ENCODE results near the gene CFAP300.

Gene CFAP300

DNA sequence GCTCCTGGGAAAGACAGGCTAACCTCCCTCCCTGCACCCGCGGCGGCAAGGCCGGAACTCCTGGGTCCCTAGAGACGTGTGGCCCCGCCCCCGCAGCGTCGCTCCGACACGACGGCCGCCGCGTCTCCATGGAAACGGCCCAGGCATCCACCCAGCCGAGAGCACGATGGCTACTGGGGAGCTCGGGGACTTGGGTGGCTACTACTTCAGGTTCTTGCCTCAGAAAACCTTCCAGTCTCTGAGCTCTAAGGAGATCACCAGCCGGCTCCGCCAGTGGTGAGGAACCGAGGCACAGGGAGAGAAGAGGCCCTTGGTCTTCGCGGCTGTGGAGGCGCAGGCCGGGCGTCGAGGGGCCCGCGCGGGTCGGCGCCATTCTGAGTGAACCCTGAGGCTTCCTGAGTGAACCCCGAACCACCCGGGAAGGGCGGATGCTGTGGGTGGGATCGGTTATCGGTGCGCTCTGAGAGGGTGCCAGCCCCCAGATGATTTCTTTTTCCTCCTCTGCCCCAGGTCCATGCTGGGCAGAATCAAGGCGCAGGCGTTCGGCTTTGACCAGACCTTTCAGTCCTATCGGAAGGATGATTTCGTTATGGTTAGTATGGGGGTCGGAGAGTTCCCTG is at the start of gene CFAP300:
CFAP300 (plus strand) TSS at position 133 of the 620 bp plus-strand sequence; CDS start at position 167, 34 bp downstream.
- peak within 1 kb of the TSS; percentile 40 for H3K4me3 ChIP-seq (ENCODE audit: low read depth, low read length)

GRCh38 chr11:102001657-102002338 is 45.4 kb upstream of the CFAP300 start:
- H3K4me3 ChIP-seq (ENCODE audit: low read depth, low read length), result no peak overlapping the region

- no peak overlapping the region for H3K4me3 ChIP-seq (ENCODE audit: low read depth, low read length)
Measured at GRCh38 chr11:102004220-102004619, 43.0 kb upstream of the CFAP300 start.

DNA sequence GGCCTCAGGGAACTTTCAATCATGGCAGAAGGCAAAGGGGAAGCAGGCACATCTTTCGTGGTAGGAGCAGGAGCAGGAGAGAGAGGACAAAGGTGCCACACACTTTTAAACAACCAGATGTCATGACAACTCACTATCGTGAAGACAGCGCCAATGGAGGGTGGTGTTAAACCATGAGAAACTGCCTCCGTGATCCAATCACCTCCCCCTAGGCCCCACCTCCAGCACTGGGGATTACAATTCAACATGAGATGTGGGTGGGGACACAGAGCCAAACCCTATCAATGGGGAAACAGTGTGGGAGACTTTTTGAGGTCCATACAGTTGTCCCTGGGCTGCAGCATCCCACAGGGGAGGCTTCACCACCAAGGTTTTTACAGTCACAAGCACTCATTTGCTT is 41.9 kb upstream of the CFAP300 start:
- no peak overlapping the region for H3K4me3 ChIP-seq (ENCODE audit: low read depth, low read length)

- no peak overlapping the region for H3K4me3 ChIP-seq (ENCODE audit: low read depth, low read length)
Measured at GRCh38 chr11:102006835-102007566, 40.2 kb upstream of the CFAP300 start.

- no peak overlapping the region for H3K4me3 ChIP-seq (ENCODE audit: low read depth, low read length)
Measured at GRCh38 chr11:102007567-102008437, 39.4 kb upstream of the CFAP300 start.

DNA sequence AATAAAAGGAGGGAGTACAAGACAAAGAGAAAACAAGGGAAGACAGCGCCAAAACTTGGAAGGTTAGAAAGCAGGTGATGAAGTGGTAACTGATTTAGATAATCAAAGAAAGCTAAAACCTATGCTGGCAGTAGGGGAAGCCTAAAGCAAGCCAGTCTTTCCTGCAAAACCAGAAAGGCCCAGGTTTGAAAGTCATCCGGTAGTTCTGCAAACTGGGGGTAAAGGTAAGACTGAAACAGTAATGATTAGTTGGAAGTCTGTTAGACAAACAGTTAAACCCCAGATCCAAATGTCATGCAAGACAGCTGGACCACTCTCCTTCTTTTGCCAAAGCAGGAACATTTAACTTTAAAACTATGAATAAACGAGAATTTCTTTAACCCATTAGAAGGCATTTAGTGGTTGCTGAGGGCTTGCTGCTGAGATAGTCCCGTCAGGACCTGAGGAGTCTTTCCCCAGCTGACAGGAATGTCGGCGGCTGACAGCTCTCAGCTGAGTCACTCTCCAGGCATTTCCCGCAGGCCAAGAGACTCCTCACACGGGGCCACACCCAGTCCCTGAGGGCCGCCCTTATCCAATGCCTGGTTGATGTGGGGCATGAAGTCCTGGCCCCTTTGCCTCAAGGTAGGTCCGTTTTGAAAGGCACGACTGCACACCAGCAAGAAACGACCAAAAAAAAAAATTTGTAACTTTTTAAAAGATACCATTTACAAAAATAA is 36.3 kb upstream of the CFAP300 start:
- no peak overlapping the region for H3K4me3 ChIP-seq (ENCODE audit: low read depth, low read length)

GRCh38 chr11:102012946-102013345 is 34.3 kb upstream of the CFAP300 start:
- H3K4me3 ChIP-seq (ENCODE audit: low read depth, low read length), result no peak overlapping the region

DNA sequence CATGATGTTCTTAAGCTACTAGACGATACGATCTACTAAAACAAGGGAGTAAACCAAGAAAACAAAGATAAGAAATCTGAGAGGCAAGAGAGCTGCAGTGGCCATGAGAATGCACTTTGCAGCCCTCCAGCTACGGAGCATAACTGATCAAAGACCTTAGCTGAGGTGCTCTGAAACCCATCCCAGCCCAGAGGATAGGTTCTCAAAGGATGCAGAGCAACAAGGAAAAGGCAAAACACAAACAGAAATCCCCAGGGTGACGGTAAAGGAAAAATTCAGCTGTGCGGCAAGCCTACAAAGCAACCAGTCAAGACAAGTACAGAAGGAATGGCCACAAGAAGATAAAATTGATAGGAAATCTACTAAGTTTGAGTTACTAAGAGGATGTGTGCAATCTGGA is 32.5 kb upstream of the CFAP300 start:
- no peak overlapping the region for H3K4me3 ChIP-seq (ENCODE audit: low read depth, low read length)

- H3K4me3 ChIP-seq (ENCODE audit: low read depth, low read length), result no peak overlapping the region
Measured at GRCh38 chr11:102017026-102017425, 30.2 kb upstream of the CFAP300 start.

DNA sequence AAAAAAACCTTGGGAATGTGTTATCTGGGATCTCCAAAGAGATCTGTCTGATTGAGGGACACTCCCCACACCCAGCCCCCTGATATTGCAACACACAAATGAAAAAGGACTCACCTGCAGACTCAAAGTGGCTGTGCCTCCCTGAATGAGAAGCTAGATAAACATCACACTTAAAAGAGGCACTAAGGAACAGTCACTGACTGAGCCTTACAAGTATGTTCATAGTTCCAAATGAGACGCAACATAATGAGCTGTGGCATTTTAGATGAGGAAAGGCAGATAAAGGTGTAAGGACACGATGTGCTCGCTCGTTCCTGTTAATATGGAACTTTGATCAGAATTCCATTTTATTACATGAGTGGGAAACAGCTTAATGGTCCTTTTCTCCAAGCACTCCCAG is 21.0 kb upstream of the CFAP300 start:
- no peak overlapping the region for H3K4me3 ChIP-seq (ENCODE audit: low read depth, low read length)

GRCh38 chr11:102026959-102027358 is 20.3 kb upstream of the CFAP300 start:
- no peak overlapping the region for H3K4me3 ChIP-seq (ENCODE audit: low read depth, low read length)

DNA sequence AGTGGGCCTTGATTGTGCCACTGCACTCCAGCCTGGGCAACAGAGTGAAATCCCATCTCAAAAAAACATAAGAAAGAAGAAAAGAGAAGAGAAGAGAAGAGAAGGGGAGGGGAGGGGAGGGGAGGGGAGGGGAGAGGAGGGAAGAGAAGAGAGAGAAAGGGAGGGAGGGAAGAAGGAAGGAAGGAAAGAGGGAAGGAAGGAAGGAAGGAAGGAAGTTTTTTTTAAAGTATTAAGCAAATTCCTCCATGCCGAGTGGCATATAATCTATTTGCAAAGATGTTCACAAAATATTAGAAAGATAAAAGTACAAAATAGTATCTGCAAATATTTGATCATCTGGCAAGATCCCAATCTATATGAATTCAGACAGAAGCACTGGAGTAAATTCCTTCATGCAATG is 10.5 kb upstream of the CFAP300 start:
- no peak overlapping the region for H3K4me3 ChIP-seq (ENCODE audit: low read depth, low read length)

DNA sequence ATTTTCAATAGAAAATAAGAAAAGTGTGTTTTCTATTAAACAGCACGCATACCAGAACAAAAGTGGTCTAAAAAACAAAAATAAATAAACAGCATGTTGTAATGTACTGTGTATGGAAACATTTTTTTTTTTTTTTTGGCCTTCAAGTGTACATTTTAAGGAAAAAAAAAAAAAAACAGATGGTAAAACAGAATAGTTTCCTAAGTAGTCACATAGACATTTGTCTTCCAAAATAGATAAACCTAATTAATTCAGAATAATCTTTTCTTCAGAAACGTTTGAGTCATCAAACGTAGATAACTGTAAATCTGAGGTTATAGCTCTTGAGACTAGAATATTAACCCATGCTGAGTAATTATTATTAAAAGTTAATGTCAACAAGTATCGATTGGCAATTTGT is 396 bp upstream of the CFAP300 start:
- peak overlapping the region; percentile 40 for H3K4me3 ChIP-seq (ENCODE audit: low read depth, low read length)

- no peak overlapping the region for H3K4me3 ChIP-seq (ENCODE audit: low read depth, low read length)
Measured at GRCh38 chr11:102050927-102051575, 3.8 kb downstream of the CFAP300 start.

DNA sequence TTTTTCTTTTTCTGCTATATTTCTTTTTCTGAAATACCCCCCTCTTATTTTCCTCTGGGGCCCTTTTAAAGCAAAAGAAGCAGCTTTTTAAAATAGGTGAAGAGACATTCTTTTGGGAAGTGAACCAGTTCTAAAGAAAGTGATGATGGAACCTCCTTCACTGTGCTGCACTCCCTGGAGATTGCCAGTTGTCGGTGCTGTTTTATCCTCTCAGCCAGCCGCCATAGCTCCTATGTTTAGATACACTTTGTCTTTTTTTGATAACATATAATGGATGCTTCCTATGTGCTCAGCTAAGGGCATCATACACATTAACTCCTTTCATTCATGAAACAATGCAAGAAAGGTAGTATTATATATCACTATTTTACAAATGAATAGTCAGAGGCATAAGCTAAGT is 14.0 kb downstream of the CFAP300 start:
- no peak overlapping the region for H3K4me3 ChIP-seq (ENCODE audit: low read depth, low read length)

GRCh38 chr11:102062106-102062505 is 14.9 kb downstream of the CFAP300 start:
- no peak overlapping the region for H3K4me3 ChIP-seq (ENCODE audit: low read depth, low read length)

DNA sequence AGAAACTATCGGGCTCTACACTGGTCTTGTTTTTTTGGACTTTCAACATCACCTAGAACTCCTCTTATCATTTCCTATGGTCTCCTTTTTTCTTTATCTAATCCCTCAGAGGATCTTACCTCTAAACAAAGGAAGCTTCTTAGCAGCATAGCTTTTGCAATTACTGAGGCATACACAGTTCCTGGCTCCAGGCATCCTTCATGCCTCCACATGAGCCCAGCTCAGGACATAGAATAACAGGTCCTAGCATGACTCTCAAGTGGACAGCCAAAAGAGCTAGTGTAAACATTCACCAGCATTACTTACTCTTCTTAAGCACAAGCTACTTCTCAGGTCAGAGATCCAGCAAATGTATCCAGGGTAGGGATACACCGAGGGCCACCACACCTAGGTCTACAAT is 17.1 kb downstream of the CFAP300 start:
- no peak overlapping the region for H3K4me3 ChIP-seq (ENCODE audit: low read depth, low read length)

- no peak overlapping the region for H3K4me3 ChIP-seq (ENCODE audit: low read depth, low read length)
Measured at GRCh38 chr11:102070766-102071165, 23.5 kb downstream of the CFAP300 start.
